Stimulated activated CD4-positive, alpha-beta T cell treated with anti-CD3 and anti-CD28 coated beads, Interleukin-4, amount 100 ng/mL, for 48 hours (primary cell): ENCODE measurements around the gene SLC16A3.
"Not testable (repeated sequence)": the region's sequence is repeated elsewhere in the genome, so short reads cannot be mapped to it uniquely, and the experiment has no call there.

Source experiments
- DNase-seq, 2 donors: peaks; one replicate each; pipeline ENCODE4 v3.0.0-alpha.2; 2020; ENCODE audit warnings: low read depth in 2 of 2

Gene SLC16A3

GRCh38 chr17:82247182-82247823 lies 18.5 kb downstream of the SLC16A3 start:
- DNase-seq = no peak

- DNase-seq = no peak
Observed at GRCh38 chr17:82247856-82248671, 19.2 kb downstream of the SLC16A3 start.

GRCh38 chr17:82248815-82249674 lies 20.2 kb downstream of the SLC16A3 start:
- no peak for DNase-seq

- DNase-seq = no peak
Observed at GRCh38 chr17:82249896-82250581, 21.2 kb downstream of the SLC16A3 start.

- no peak for DNase-seq
Observed at GRCh38 chr17:82250868-82251500, 22.1 kb downstream of the SLC16A3 start.

- DNase-seq = no peak
Observed at GRCh38 chr17:82252511-82253178, 23.8 kb downstream of the SLC16A3 start.

- no peak for DNase-seq
Observed at GRCh38 chr17:82253179-82253544, 24.3 kb downstream of the SLC16A3 start.

GRCh38 chr17:82254096-82254495 lies 25.3 kb downstream of the SLC16A3 start:
- not testable (repeated sequence) for DNase-seq

- not testable (repeated sequence) for DNase-seq
Observed at GRCh38 chr17:82254746-82255145, 25.9 kb downstream of the SLC16A3 start.

GRCh38 chr17:82255402-82255972 lies 26.6 kb downstream of the SLC16A3 start:
- no peak for DNase-seq

- DNase-seq = no peak
Observed at GRCh38 chr17:82256242-82256885, 27.5 kb downstream of the SLC16A3 start.

- DNase-seq = peak in 1 of 2 donors; percentile 36
Observed at GRCh38 chr17:82257473-82257872, 28.6 kb downstream of the SLC16A3 start.

GRCh38 chr17:82258555-82258954 lies 29.7 kb downstream of the SLC16A3 start:
- no peak for DNase-seq

GRCh38 chr17:82259972-82260961 lies 31.4 kb downstream of the SLC16A3 start:
- DNase-seq = not testable (repeated sequence)

GRCh38 chr17:82262344-82262743 lies 33.5 kb downstream of the SLC16A3 start:
- DNase-seq = no peak

GRCh38 chr17:82263641-82264040 lies 34.8 kb downstream of the SLC16A3 start:
- no peak for DNase-seq

- DNase-seq = no peak
Observed at GRCh38 chr17:82266142-82266541, 37.3 kb downstream of the SLC16A3 start.

- no peak for DNase-seq
Observed at GRCh38 chr17:82267575-82268379, 38.9 kb downstream of the SLC16A3 start.
